Activated T-helper 1 cell treated with Interleukin-2 at 50 U/mL for 16 hours (primary cell): ENCODE data around the gene CD180.

Experiments
- DNase-seq: peaks from one replicate; pipeline ENCODE4 v3.0.0-alpha.2; 2020; ENCODE audit warnings: low read depth

The CD180 gene

DNA sequence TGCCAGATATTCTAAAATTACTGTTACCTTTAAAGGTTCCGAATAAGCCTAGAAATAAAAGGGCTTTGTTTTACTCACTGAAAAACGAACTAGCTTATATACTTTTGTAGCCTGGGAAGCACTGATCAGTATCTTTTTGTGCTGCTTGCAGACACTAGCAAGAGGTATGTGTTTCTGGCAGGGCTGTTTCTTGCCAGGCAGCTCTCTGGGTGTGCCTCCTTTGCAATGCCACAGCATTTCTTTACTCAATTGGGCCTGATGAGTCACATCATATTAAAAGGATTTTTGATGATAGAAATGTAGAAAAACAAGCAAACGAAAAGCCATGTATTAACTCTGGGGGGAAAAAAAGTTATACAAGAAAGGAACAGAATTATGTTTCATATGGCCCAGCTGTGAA, 35.6 kb downstream of the CD180 start:
- peak; percentile 32 for DNase-seq

DNA sequence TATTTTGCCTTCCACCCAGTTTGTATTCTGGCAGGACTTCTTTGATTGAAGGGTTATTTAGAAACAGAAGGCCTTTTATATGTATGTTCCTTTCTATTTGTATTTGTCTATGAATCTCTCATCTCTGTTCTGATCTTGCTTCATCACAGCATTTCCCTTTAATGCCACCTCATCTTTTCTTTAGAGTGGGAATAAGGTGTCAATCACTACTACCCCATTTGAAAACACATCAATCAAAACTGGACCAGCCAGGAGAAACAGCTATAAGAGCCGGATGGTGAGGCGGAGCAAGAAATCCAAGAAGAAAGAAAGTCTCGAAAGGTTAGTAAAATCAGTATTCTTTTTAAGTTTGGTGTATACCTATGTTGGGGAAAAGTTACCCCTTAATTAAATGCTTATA, 36.3 kb downstream of the CD180 start:
- no peak for DNase-seq

DNA sequence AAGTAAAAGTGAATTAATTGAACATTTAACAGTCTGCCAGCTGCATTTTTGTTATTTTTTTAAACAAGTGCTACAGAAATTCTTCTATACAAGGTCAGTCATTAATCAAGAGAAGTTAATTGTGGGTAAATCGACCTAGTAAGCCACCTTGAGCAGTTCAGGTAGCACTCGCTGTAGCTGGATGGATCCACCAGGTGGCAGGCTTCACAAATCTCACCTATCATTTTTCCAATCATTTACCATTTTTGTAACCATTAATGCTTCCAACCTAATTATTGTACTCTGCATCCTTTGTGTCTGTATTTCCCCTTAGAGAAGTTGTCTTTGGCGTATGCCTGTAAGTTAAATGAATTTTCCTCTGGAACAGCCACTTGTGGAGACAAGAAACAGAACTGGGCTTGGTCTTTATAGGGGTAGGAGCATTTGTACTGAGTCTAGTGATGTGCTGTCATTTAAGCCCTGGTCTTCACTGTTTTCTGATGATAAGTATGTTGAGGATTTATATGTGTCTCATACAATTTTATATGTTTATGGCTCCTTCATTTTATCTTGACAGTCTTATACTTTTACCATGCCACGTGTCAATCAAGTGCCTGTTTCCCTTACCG, 39.5 kb downstream of the CD180 start:
- peak; percentile 28 for DNase-seq

DNA sequence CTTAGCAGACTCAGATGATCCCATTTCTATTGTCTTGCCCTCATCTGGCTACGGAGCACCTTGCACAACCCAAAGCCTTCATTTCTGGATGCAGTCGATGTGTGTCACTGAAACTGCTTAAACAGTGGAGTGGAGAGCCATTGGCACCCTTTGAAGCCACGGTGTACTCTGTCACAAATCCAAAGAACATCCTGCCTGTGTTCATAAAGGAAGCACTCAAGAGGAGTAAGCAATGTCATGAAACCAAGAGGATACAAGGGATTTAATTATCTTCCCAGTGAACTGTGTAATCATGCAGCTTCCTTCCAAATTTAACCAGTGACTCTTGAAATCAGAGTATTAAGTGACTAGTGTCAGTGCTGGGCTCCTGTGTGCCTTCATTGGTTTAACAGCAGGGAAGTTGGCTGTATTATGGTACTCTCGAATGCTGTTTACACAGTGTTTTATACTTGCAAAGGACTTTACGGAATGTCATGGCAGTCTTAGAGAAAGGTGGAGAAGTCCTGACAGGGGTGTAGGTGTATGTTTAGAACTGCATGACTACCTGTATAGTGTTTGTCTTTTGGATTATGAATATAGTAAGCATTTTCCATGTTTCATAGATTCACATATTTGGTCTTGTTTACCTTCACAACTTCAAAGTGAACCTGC, 41.9 kb downstream of the CD180 start:
- no peak for DNase-seq

DNA sequence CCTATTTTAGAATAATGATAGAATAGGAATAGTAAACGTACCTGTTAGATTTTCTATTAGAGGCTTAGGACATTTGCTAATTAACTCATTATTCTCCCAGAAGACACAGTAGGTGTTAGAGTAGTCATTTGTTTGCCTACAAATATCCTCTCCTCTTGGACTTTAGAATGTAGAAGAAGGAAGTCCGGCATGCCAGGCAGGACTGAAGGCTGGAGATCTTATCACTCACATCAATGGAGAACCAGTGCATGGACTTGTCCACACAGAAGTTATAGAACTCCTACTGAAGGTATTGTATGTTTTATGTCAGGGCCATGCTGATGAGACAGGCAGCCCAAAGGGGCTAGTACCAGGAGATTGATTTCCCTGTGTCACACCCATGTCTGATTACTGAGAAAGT, 43.3 kb downstream of the CD180 start:
- no peak for DNase-seq

DNA sequence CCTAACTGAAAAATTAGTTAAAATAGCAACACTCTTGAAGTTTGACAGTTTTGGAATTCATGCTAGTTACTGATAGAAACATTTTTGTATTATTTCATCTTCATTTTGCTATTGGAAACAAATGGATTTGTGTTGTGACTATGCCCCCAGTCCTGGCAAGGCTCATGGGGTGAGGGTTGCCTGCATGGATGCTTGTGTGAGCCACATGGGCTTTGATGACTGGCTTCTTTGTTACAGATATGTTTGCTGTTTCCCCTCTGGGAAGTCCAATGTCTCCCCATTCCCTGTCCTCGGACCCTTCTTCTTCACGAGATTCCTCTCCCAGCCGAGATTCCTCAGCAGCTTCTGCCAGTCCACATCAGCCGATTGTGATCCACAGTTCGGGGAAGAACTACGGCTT, 44.2 kb downstream of the CD180 start:
- no peak for DNase-seq

DNA sequence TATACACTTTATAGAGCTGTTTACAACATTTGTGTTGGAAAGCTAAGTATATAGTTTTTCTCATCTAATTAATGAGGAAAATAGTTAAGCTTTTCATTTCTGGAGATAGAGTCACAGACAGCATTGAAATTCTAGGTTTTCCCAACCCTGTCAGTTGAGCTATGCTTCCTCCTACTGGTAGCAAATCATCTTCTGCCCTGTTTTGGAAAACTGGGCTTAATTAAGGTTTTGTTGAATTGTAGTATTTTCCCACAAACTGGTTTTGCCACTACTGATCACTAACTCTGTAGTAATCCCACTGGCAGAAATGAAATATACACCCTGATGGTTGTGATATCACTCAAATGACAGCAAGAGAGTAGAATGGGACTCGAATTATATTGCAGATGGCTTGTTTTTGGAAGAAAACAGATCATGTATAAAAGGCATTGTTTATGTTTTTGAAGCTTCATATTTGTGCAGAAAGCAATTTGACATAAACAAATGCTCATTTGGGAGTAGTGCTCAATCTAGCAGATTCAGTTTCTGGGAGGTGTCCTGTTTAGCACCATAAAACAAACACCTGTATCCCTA, 46.6 kb downstream of the CD180 start:
- DNase-seq = no peak

DNA sequence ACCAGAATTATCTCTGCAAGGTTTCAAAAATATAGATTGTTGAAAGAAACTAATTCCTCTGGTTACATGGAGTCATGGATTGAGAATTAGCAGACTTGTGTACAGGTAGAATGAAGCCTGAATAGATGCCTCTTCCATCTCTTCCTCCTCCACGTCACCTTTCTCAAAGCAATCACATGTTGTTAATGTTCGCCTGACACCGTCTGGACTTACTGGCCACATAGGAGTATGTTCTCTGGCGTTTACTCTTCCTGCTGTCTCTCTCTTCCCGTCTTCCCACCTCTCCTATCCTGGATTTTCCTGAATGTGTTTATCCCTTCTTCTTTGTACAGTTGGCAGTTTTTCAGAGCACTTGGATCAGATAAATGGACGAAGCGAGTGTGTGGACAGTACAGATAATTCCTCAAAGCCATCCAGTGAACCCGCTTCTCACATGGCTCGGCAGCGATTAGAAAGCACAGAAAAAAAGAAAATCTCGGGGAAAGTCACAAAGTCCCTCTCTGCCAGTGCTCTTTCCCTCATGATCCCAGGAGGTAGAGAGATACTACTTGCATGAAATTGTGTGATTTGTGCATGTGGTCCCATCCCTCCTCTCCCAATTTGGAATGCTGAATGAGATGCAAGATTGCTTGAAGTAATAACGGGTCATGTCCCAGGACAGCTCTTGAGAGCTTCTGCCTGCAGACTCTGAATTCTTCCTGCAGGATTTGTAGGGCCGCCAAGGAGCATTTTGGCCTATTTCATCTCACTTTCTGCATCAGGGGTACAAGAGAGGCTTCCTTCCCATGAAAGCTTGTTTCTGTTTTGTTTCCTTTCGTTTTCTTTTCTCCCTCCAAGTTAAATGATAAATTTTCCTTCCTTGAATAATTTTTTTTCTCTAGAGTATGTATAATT, 47.3 kb downstream of the CD180 start:
- no peak for DNase-seq

DNA sequence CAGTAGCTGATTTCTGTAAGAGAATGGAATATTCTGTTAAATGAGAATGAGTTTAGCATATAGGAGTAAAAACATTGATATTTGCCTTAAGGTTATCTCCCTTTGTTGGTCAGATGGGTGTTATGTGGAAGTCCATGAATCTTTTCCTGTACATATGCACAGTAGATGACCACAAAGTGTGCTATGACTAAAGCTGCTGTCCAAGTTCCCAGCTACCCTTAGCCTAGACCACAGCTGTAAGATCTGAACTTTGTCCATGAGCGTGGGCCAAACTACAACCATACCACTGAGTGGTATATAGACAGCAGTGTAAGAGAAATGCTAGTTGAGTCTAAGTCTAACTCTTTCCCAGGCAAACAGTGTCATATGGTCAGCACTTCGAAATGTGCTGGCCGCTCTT, 48.8 kb downstream of the CD180 start:
- DNase-seq = no peak

DNA sequence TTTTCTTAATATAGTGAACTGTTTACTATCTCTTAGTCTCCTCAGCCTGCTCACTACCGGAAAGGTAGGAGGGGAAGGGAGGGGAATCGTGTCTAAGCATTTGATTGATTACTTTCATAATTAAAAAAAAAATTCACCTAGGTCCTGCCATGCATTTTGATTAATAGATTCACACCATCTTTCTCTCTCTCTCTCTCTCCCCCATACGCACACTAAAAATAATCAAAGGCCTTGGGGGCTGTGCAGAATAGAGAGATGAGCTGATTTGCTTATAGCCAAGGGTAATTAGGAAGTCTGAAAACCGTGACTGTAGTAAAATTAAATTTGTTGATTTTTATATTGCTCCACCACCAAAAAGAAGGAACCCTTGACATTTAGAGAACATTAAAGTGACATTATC, 49.6 kb downstream of the CD180 start:
- no peak for DNase-seq

DNA sequence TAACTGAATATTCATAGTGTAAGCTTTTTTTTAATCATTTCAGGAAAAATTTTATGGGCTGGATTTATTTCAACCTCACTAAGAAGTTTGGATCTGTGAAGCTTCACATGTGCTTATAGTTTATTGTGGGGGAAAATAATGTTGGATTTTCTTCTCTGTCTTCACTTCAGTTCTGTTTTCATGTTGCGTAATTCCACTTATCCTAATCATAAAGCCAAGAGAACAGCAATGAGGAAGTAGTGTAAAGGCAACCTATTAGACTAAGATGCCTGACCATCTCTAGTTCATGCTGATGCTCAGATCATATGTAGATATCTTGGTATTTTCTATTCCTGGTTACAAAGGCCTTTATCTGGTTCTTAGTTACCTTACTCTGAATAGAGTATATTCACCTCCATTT, 50.0 kb downstream of the CD180 start:
- DNase-seq = no peak

DNA sequence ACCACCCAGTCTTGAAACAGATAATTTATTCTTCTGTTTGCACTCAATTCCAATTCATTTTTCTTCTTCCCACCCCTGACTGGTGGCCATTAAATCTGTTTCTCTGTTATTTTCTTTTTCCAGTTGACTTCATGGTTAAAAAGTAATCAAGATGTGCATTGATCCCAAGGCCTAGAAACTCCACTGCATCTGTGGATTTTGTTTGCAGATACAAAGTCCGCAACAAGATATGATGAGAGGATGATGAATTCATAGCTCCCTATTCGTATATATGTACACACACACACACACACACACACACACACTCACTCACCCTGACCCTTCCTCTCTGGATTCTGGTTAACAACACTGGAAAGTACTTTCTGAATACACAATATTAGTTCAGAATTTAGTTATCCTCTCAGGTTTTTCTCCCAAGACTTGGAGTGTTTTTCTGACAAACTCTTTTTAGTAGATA, 52.4 kb downstream of the CD180 start:
- no peak for DNase-seq

DNA sequence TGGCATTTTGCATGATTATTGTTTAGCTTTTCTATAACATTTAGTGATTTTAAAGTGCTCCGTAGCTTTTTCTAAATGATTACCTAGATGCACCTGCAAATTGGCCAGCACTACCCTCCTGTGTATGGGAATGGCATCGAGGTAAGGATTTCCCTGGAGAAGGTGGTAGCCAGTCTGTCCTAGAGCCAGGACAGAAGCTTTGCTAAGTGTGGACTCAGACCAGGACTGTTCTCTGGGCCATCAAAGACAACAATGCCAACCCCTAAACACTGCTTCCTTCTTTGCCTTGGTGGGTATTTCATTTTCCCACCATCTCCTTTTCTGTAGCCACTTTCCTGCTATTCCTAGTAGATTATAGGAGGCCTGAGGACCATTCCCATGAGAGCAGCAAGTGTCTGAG, 53.0 kb downstream of the CD180 start:
- DNase-seq = no peak

DNA sequence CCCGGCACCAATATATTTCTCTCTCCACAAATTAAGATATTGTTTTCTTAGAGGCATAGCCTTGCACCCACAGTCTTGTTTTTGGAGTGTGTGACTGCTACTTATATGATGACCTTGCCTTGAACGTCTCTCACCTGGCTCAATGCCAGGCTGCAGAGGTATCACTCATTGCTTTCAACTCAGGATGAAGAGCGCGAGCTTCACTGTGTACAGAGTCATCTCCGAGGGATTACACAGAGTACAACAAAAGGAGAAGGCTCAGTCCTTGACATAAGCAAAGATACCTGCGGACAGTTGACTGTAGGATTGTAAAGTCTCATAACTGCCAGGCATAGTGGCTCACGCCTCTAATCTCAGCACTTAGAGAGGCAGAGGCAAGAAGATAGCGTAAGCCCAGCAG, 53.8 kb downstream of the CD180 start:
- no peak for DNase-seq

DNA sequence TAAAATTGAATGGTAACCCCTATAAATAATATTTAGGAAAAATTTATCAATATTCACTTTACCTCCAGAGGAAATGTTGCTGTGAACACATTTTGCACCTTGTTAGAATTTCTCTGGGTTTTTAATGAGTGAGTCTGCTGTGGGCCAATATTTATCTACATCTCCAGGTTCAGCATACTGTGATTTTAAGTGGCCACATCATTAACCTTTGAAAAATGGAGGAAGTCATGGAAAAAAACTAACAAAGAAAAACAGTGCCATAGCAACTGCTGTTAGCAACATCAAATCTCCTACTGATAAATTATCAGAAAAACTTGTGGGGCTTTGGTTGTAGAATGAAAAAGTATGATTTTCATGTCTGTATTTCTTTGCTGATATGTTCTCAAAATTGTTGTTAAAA, 55.0 kb downstream of the CD180 start:
- DNase-seq = no peak

DNA sequence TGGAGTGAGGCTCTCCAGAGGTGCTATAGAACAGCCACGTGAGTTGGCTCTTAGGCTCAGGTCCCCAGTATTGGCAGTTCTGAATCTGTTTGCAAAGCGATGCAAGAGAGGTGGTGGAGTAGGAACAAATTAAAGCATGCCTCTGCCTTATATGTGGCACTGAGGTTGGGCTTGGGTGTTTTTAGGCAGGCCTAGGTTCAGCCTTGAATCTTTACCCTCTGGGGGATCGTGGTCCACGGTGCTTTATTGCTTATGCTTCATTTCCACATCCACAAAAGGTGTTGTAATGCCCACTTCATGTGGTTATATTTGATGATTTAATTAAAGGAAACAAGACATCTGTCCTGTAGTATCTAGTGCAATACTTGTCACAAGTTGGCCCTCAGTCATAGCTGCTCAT, 56.2 kb downstream of the CD180 start:
- no peak for DNase-seq

DNA sequence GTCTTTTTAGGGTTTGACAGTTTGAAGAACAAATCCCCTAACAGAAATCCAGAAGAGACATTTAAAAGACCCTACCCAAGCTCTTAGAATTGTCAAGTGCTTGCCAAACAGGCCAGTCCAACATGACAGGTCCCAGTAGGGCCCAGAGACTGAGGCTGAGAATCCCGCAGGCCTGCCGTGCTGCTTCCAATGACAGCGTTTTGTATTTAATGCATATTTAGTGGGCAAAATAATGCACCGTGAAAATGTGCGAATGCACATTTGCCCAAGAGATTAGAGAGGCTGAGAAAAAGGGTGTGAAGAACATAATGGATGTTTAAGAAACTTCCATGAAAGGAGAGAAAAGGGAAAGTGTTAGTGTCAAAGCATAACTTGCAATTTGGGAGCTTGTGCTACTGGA, 57.6 kb downstream of the CD180 start:
- DNase-seq = no peak

DNA sequence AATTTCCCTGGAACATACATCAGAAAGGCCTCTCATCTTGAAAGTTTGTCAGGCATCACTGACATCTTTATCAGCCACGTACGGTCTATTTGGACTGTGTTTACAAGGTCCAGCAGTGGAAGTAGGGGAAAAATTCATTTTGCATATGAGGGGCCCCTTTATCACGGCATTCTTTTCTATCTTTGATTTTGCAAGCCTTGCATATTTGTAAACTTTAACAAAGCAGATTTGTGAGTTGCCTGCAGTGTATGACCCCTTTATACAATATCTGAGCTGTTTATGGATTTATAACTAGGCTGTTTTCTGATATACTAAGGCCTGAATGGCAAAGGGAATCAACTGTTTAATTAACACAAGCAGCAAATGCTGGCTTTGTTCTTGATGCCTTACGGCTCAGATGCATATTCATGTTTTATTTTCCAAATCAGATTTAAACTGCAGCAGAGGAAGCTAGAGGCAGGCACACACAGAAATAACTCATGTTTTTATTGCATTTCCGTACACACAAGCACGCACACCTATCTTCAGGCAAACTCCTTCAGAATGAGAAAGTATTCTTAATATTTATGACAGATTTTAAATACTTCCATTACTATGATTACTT, 61.1 kb downstream of the CD180 start:
- DNase-seq = no peak

DNA sequence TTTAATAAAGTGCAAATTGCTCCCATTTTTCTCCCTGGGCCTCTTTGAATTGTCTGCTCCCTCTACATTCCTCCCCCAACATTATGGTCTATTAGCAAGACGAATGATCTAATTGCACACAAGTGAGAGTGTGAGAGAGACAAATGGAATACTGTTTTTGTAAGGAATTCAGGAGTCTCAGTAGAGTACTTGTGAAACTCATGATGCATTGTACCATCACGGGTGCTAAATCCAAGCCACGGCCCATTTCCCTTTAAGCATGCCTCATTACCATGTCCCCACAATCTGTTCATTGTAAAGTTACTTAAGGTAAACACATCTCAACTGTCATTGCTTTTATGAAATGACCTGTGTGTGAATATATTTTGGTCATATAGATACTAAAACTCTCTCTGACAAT, 62.8 kb downstream of the CD180 start:
- no peak for DNase-seq

DNA sequence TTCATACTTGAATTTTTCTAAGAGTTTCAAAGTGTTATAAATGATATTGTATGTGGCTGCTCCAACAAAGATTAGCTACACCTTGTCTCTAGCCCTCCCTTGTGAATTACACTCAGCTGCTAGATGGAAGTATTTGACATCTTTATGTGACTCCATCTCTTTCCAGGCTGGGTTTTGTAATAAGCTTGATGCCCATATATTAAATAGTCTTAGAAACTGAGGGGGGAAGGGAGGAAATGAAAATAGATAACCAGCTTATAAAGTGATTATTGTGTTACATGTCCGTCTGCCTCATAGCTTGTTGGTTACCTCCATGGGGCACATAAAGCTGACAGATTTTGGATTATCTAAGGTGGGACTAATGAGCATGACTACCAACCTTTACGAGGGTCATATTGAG, 63.4 kb downstream of the CD180 start:
- DNase-seq = no peak

DNA sequence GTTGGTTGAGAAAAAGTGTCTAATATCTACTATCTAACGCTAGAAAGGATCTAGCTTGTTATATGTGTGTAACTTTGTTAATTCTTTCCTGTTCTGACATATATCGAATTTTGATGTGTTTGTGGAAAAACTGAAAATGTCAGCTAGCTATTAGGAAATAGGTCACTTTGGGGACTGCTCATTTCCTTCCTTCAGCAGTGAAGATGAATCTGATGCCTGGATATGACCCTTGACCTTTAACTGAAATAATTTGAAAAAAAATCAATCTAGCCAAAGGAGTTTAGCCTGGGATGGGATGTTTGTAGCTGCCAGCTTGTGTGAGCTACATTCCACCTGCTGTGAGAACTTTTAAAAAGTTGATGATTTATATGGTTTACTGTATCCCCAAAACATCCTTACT, 66.8 kb downstream of the CD180 start:
- no peak for DNase-seq
